T-helper 2 cell (primary cell): Measurements from ENCODE around the gene XKR7.

Experiments used
- DNase-seq, 5 experiments: peaks; one replicate each; pipeline versions ENCODE4 v3.0.0 to v3.0.0-alpha.2; 2012 to 2022

The XKR7 gene

DNA sequence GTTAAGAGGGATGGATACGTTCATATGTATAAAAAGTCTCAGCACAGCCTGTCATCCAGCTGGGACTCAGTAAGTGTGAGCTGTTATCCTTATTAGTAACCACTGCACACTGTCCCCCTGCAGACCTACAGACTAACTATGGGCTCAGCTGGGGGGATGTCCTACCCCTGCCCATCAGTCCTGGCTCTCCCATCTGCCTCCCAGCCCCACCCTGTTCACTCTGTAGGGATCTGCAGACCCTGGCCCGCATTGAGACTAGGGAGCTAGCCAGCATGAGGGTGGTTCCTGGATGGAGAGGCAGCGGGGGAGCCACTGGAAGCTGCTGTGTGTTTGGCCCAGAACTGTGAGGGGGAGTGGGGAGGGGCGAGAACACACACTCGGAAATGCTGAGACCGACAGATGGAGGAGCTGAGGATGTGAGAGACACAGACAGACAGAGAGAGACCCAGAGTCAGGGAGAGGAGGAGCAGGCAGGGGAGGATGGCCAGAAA is 17.1 kb downstream of the XKR7 start:
- no peak for DNase-seq

DNA sequence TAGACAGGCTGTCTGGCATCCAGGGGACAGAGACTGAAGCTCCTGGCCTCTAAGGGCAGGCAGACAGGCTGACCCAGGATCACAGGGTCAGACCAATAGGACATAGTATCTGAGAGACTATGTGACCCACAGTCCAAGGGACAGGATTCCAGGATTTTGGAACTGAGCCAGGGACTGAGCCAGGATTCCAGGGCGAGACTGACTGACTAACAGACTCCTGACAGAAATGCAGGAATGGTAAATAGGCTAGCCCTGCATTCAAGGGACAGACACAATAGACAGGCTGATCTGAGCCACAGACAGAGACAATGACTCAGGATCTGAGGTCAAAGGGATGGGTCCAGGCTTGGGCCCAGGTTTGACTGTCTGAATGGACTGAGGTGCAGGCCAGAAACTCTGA is 19.8 kb downstream of the XKR7 start:
- no peak for DNase-seq

DNA sequence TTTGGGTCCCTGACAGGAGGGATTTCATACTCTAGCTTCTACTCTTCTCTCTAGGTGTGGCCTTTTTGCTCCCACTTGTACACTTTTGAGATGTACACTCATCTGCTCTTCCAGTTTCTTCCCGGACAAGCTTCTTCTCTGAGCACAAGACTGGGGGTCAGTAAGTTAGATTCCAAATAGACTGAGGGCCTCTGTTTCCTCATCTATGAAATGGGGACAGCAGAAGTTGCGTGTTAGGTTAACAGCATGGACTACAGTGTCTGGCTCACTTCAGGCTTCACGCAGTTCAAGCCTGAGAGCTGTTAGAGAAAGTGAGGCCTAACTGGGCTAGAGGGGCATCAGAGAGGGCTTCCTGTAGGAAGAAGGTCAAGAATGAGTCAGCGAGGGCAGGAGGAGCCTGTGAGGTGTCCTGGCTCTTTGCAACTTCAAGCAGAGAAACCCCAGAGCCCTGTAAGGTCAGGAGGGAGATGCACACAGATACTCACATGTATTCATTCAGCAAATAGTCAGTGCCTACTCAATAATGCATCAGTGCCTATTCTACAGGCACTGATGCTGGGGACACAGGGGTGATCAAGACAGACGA is 20.6 kb downstream of the XKR7 start:
- DNase-seq: no peak

DNA sequence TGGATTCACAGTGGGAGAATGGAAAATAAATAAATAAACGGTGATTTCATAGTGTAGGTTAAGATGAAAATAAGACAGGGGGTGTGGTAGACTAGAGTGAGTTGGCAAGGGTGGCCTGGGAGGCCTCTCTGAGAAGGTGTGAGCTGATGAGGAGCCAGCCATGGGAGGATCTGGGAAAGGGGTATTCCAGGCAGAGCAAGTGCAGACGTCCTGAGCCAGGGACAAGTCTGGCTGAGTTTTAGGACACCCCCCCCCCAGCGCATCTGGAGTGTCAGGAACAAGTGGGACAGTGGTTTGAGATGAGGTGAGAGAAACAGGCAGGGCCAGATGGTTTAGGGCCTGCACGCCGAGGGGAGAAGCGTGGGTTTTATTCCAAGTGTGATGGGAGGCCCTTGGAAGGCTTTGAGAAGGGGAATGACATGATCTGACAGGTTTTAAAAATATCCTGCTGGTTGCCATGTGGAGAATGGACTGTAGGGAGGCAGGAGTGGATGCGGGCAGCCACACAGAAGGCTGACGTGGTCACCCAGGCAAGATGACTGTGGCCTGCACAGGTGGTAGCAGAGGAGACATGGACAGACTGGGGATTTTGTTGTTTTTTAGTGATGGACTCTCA is 21.2 kb downstream of the XKR7 start:
- no peak for DNase-seq

DNA sequence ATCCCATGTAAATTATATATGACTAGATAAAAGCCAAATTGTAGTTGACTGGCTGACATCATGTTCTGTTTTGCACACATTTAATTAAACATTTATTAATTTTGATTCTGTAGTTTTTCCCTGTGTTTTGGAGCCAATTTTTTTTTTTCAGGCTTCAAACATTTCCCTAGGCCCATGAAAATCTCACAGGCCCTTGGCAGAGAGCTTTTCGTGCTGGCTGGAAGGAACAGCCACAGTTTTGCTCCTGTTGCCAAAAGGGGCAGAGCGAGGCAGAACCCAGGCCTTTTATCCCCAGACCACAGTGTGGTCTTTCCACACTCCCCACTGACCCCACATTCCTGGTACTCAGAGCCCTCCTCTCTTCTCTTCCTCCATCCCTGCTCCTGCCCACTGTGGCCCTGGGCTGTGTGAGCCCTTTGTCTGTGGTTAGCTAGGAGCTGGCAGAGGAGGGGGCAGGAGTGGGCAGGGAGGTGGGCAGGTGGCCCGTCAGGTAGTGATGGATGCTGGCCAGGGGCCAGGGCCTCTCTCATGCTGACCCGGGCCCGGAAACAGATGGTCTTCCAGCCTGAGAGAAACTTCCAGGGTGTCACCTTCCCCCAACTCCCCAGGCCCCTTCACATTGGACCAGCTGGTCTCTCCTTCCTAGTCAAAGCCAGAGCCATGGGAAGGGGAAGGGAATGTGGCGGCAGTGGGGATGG is 22.8 kb downstream of the XKR7 start:
- no peak for DNase-seq

DNA sequence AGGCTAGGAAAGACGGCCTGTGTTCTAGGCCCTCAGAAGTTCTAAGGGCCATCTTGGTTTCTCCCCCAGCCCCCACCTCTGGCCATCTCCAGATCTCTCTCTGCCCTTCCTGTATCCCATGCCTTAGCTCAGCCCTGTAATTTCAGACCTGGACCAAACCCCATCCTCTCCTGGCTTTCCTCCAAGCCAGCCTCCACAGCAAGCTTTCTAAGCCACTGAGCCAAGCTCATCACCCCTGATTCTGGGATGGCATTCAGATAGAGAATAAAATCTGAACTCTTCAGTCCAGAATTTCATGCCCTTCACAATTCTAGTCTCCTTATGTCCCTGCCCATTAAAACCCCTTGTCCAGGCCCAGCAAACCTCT is 23.4 kb downstream of the XKR7 start:
- DNase-seq: no peak

DNA sequence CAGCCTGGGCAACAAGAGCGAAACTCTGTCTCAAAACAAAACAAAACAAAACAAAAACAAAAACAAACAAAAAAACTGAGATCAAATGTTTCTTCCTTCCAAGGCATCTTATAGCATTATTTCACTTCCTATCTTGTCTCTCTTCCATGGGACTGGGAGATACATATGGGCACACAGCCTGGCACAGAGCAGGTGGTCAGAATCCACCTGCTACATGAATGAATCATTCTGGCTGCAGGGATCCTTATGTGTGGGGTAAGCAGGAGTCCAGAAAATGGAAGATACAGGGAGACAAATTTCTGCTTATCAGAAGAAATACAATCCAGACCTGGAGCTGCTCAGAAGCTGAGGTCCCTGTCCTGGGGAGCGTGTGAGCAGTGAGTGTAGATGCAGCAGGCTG is 24.1 kb downstream of the XKR7 start:
- no peak for DNase-seq

DNA sequence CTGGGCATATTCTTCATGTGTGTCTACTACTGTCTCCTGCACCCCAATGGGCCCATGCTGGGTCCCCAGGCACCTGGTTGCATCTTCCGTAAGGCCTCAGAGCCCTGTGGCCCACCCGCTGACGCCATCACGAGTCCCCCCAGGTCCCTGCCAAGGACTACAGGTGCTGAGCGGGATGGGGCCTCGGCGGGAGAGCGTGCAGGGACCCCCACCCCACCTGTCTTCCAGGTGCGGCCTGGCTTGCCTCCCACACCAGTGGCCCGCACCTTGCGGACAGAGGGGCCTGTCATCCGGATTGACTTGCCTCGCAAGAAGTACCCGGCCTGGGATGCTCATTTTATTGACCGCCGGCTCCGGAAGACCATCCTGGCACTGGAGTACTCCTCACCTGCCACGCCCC is 29.0 kb downstream of the XKR7 start:
- DNase-seq: no peak

DNA sequence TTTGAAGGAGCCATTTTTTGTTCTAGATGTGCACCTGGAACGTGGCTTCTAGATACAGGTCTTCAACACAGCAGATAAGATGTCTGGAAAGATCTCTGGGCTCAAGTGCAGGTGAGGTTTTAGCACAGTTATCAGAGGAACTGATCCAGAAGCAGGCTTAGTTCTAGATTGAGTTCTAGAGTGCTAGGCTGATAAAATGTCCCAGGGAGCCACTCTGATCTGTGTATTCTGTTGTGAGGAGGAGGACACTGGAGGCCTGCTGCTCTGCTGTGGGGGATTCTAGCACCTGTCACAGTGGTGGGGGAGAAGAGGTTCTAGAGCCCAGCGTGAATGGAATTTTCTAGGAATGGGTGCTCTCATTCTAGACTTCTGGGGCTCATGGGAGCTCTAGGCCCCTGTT is 30.3 kb downstream of the XKR7 start:
- no peak for DNase-seq

DNA sequence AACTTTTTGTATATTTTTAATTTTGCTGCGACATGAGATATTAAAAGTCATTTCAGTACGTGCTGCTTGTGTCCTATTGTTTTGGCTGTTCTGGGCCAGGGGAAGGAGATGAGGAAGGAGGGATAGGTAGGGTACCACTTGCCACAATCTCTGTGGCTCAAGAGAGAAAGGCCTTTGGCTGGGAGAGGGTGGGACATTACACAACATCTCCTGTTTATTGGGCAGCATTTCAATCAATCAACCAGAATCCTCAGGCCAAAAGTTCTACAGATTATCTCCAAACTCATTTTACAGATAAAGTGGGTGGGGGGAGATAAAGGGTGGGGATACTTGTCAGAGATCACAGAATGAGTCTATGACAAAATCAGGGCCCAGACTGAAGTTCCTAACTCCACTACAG is 35.4 kb downstream of the XKR7 start:
- DNase-seq: no peak

DNA sequence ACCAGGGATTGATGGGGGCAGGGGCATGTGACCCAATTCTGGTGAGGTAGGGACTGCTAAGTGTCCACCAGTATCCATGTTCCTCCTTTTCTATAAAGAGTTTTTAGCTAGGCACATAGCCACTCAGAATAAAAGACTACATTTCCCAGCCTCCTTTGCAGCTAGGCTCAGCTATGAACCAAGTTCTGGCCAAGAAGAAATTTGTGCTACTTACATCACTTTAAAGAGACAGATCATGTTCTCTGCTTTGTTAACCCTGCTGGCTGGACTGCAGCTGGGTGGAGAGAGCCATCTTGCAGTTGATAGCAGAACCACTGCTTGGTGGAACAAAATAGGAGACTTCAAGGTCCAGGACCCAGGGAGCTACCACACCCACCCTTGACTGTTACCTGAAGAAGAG is 37.0 kb downstream of the XKR7 start:
- DNase-seq: no peak

DNA sequence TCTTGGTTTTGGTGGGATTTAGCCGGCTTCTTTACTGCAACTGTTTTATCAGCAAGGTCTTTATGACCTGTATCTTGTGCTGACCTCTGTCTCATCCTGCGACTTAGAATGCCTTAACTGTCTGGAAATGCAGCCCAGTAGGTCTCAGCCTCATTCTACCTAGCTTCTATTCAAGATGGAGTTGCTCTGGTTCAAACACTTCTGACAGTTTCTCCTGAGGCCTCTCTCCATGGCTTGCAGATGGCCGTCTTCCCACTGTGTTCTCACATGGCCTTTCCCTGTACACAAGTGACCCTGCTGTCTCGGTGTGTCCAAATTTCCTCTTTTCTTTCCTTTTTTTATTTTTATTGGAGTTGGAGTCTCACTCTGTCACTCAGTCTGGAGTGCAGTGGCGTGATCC is 38.1 kb downstream of the XKR7 start:
- no peak for DNase-seq

DNA sequence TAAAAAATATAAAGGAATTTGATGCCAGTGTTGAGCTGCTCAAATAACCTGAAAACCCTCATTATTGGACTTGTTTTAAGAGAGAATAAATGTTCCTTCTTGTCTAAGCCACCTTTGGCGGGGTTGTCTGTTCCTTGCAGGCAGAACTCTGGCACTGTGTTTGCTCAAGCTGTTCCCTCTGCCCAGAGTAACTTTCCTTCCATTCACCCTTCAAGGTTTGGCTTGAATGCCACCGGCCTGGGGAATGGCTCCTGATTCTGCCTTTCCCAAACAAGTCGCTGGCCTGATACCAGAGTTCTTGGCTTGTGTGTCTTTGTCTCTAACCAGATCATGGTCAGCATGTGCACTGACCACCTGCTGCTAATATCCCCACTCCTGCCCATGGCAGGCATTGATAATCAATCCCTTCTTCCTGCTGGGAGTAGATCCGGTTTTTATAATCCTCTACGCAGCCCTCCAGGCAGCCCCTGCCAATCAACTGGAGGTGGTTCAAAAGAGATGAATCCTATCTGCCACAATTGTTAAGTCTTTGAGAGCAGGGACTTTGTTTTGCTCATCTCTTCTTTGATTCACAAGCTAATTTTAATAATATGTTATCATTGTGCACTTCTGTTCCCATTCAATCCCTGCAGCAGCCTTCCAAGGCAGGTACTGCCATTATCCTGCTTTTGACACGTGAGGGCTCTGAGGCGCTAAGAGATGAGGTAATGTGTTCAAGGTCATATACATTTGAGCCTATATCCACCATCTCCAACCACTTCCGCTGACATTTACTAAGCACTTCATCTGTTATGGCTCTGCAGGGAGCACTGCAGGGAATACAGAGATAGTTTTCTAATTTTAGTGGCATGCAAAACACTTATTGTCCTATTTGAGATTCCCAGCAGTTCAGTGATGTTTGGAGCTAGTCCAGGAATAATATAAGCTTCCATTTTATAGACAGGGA is 39.2 kb downstream of the XKR7 start:
- DNase-seq: no peak

DNA sequence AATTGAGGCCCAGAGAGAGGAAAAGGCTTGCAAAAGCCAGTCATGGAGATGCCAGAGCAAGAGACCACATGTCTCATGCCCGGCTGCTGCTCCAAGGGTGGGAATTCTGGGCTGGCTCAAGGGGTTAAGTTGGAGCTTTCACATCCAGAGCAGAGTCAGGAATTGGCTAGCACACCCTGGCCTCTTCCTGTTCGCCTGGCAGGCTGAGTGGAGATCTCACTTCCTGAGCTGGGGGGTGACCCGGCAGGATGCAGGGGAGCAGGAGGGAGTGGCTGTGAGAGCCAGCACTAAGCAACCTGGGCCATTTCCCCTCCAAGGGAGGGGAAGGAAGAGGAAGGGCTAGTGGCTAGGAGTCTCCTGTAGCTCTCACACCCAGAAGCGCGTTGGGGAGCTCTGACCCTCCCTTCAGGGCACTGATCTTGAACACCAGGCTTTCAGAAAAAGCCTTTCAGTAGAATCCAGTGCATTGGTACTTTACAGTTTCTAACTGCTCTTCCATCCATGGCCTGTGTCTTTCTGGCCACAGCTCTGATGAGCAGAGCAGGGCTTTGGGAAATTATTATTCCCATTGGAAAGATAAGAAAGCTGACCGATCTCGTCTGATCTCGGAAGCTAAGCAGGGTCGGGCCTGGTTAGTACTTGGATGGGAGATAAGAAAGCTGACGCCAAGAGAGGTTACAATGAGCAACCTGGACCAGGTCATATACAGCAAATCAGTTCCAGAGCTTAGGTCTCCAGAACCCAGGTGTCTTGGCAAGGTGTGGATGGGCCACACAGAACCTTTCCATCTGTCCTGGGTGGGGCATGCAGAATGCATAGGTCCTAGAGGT is 40.1 kb downstream of the XKR7 start:
- no peak for DNase-seq

DNA sequence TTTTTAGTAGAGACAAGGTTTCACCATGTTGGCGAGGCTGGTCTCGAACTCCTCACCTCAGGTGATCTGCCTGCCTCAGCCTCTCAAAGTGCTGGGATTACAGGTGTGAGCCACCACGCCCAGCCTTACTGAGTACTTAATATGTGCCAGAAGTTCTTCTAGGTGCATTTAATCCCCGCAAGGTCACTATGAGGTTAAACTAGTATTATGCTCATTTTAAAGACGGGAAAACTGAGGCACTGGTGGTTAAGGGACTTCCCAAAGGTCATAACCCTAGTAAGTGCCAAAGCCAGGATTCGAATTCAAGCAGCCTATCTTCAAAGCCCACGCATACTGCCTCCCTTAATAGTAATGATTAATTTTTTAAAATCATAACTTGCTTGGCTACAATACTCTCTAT is 41.6 kb downstream of the XKR7 start:
- no peak for DNase-seq

DNA sequence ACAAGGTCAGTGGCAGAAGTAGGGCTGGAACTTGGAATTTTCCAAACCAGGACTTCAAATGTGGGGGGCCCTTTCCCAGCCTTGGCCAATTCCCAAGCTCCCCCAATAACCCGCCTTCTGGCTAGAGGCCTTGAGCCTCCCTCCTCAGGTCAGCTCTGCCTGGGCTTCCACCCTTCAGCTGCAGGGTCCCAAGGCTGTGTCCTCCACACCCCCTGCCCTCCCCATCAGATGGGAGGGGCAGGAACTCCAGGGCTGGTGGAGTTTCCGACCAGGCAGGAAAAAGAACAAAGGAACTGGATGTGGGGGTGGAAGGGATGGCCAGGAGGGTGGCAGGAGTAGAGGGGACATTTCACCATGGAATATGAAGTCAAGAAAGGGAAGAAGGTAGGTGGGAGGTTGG is 42.1 kb downstream of the XKR7 start, which contains the start of gene CCM2L:
Gene CCM2L (plus strand): TSS at position 338 of the 400 bp plus-strand sequence. CDS start 17 bp downstream, at position 355.
- no peak for DNase-seq

DNA sequence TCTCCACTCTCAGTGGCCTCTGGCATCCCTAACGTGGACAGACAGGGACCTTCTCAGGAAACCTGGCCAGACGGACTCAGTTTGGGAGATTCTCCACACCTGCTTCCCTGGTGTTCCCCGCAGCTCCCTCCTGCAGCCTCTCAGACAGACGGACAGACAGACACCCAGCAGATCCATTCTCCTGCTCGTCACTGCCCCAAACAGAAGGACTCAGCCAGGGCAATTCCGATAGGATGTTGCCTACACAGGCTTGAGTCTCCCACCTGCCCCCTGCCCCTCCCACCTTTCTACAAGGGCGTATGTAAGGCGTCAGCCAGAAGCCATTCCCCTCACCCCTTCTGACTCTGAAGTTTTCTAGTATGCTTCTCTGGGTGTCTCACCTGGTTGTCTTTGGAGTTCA is 42.7 kb downstream of the XKR7 start:
- DNase-seq: no peak

DNA sequence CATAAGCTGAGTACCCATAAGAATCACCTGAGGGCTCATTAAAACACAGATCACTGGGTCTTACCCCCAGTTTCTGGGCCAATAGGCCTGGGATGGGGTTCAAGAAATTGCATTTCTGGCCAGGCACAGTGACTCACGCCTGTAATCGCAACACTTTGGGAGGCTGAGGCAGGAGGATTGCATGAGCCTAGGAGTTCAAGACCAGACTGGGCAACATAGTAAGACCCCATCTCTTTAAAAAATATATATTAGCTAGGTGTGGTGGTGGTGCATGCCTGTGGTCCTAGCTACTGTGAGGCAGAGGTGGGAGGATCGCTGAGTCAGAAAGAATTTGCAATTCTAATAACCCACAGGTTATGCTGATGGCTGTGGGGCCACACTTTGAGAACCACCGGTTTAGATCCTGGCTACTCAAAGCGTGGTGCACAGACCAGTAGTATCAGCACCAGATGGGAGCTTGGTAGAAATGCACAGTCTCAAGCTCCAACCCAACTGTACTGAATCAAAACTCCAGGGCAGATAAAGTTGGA is 44.3 kb downstream of the XKR7 start:
- no peak for DNase-seq

DNA sequence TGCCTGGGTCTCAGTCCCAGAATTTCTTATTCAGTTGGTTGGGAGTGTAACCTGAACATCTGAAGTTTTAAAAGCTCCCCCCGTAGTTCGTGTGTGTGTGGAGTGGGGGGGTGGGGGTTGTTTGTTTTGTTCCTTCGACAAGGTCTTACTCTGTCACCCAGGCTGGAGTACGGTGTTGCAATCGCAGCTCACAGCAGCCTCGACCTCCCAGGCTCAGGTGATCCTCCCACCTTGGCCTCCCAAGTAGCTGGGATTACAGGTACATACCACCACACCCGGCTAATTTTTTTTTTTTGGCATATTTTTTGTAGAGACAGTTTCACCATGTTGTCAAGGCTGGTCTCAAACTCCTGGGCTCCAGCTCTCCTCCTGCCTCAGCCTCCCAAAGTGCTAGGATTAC is 45.4 kb downstream of the XKR7 start:
- DNase-seq: no peak

DNA sequence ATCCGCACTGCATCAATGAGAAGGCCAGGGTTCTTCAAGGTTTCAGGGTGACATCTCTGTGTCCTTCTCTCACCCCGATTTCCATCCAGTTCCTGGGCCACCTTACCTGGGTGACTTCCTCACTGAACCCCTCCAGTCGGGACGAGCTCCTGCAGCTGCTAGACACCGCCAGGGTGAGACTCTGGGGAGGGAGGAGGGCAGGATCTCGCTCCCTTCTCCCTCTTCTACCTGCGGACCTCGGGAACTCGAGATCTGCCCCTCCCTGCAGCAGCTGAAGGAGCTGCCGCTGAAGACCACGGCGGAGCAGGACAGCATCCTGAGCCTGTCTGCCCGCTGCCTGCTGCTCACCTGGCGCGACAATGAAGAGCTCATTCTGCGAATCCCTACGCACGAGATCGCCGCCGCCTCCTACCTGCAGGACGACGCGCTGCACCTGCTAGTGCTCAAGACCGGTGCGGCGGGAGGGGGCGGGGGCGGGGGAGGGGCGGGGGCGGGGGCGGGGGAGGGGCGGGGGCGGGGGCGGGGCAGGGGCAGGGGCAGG is 49.8 kb downstream of the XKR7 start:
- peak in 3 of 5 experiments; percentile 29 to 57 (median 52) for DNase-seq
